Psoas muscle (tissue), 8 donors: ENCODE data around the gene SLC66A2. TPM values are rescaled to one million over a fixed set of nuclear protein-coding genes. Genes with fewer than 3 reads are reported as not detected.

Source experiments
- ATAC-seq, 4 donors: fragments of 200-7000 bp; cut with Tn5 transposase; one replicate each; pipeline ENCODE4 v1.9.1; 2020; ENCODE audit warnings: moderate library complexity in 3 of 4, mild to moderate bottlenecking in 2 of 4
- DNase-seq, 2 donors: peaks; one replicate each; pipeline ENCODE4 v3.0.0-alpha.2; 2020
- H3K27ac ChIP-seq: fragments of 200-600 bp; one replicate; pipeline ENCODE4 v1.8.0; 2022
- H3K27me3 ChIP-seq, 3 donors: fragments of 200-600 bp in 1 of 3; one replicate each; pipeline versions ENCODE4 v1.6.1 to v1.8.0; 2013 to 2022; ENCODE audit warnings: low read length in 2 of 3, mild to moderate bottlenecking in 2 of 3, moderate library complexity in 1 of 3; ENCODE audit not compliant: insufficient read depth in 3 of 3
- H3K36me3 ChIP-seq, 2 donors: fragments of 200-600 bp in 1 of 2; one replicate each; pipeline versions ENCODE4 v1.6.1 to v1.8.0; 2013 to 2022; ENCODE audit warnings: low read depth in 1 of 2, mild to moderate bottlenecking in 1 of 2, moderate library complexity in 1 of 2; ENCODE audit not compliant: insufficient read depth in 1 of 2
- H3K4me1 ChIP-seq: fragments of 200-600 bp; one replicate; pipeline ENCODE4 v1.8.0; 2022
- H3K4me3 ChIP-seq: fragments of 200-600 bp; one replicate; pipeline ENCODE4 v1.8.0; 2022; ENCODE audit warnings: mild to moderate bottlenecking
- H3K9me3 ChIP-seq: fragments of 200-600 bp; one replicate; pipeline ENCODE4 v1.8.0; 2022
- WGBS, 3 donors: extraction: QIAGEN DNeasy Blood & Tissue Kit; methylation state at CpG; one replicate each; pipeline versions ENCODE4 v1.1.6 to v1.1.7; 2013; 5-methylcytosine and 5-hydroxymethylcytosine counted together
- intact Hi-C, 2 donors: fragments of 100-400 bp; cut with DNase I; formaldehyde crosslinking; loops; one replicate each; pipeline versions ENCODE4 v1.11.0 to v1.14.2; 2022
- polyA plus RNA-seq, 3 donors: library from polyadenylated mRNA; stranded (reverse); fragments of 200-250 nt; gene quantifications; one replicate each; pipeline ENCODE4 v1.2.3, GENCODE V29; 2013
- total RNA-seq, 4 donors: library from RNA; stranded (reverse); fragmentation: NEBNext Ultra II Directional in 2 of 4; extraction: Animal tissue kit (Norgen Biotek cat#: 25700) in 2 of 4; gene quantifications; one replicate each; pipeline versions ENCODE4 v1.2.1 to v1.2.4, GENCODE V29; 2021 to 2023
- TF ChIP-seq, protein P1 (sequence below): fragments of 200-600 bp; IDR thresholded peaks from one replicate; pipeline ENCODE4 v1.8.0; 2022; ENCODE audit warnings: antibody characterized with exemption
- donor health status: healthy with polysubstance abuse.
- donor health status: DM: no; HTN: no; CAD: no; lungs with moderate emphysema.
- donor health status: Bipolar disorder and iron deficiency.
- donor health status: healthy.
- donor health status: DM: yes; HTN: yes; CAD: no.
- donor health status: DM: no; HTN: no; CAD: no.
- donor health status: DM: no; HTN: no; CAD: no.
- donor health status: DM: yes; HTN: yes; CAD: no.

Gene SLC66A2
- total and polyA plus RNA-seq, 7 donors = 36.4 to 160 (median 67.7) TPM

DNA sequence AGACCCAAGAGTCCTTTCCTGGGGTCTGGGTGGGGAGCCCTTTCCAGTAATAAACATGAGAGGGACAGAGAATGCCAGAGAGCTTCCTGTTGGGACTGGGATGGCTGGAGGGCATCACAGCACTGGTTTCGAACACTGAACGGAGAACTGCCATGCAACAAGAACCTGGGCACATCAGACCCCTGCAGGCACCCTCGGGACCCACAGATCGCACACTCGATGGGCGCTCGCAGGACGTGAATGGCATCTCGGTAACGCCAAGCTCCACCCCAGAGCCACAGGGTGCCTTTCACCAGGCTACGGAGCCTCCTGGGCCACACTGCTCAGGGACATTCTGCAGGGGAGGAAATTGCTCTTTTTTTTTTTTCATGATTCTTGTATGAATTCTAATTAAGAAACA, 25.1 kb downstream of the SLC66A2 start:
- intact Hi-C loops = loop anchor here in 1 of 2 donors (10.0 kb wide), 1 partner anchor 252 kb away; the partner anchor contains the start of gene CTDP1
- peaks cover 0 to 19% of the 10 kb centered on the region in 2 donors for H3K36me3 ChIP-seq
- DNase-seq = peak in 1 of 2 donors; percentile 43
- no peak overlapping the region for H3K4me3 ChIP-seq
- peaks cover 10% of the 10 kb centered on the region for H3K9me3 ChIP-seq
- no peak for ATAC-seq
- H3K27me3 ChIP-seq = no peaks in the 10 kb centered on the region
- H3K27ac ChIP-seq = no peak overlapping the region
- WGBS, 3 donors = 92 to 94% (median 93%) methylated on average over 11 of the region's 11 CpGs
- H3K4me1 ChIP-seq = peaks cover 30% of the 10 kb centered on the region
- TF ChIP-seq, protein P1, sequence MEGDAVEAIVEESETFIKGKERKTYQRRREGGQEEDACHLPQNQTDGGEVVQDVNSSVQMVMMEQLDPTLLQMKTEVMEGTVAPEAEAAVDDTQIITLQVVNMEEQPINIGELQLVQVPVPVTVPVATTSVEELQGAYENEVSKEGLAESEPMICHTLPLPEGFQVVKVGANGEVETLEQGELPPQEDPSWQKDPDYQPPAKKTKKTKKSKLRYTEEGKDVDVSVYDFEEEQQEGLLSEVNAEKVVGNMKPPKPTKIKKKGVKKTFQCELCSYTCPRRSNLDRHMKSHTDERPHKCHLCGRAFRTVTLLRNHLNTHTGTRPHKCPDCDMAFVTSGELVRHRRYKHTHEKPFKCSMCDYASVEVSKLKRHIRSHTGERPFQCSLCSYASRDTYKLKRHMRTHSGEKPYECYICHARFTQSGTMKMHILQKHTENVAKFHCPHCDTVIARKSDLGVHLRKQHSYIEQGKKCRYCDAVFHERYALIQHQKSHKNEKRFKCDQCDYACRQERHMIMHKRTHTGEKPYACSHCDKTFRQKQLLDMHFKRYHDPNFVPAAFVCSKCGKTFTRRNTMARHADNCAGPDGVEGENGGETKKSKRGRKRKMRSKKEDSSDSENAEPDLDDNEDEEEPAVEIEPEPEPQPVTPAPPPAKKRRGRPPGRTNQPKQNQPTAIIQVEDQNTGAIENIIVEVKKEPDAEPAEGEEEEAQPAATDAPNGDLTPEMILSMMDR = no peak

DNA sequence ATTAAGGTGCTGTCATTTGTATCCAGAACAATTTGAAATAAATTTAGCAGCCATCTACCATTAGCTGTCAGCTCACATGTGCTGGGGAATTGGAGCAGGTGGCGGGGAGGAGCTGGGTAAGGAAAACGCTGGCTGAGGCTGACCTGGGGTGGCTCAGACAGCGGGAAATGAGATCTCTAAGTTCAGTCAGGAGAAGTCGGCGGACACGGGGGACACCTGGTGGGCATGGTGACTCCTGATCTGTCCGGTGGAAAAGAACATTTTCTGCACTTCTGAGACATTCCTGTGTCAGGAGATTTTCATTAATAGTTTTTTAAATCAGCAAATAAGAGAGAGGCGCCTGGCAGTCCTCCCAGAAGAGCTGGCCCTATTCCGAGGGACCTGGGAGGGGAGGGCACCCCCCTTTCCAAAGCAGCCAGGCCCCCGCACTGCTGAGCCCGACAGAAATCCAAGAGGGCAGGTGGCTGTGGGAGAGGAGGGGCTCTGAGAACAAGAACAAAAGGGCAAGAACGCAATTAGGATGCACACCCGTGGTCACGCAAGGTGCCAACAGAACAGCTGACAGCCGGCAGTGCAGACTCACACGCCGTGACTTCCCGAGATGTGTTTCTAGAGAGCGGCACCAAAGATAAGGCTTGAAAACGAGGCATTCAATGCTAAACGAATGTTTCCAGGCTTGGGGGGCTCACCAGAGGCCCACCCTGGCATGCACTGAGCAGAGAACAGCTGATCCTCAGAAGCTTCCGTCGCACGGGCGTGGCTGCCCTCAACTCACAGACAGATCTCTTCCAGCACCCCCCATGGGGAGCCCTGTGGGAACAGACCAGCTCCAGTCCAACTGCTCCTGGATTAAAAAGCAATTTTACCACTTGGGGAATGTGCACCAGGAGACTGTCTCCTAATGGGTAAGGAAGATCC, 26.4 kb downstream of the SLC66A2 start:
- TF ChIP-seq, protein P1 = peak; percentile 30
- peak; percentile 65 to 85 for DNase-seq
- peak overlapping the region; percentile 53 for H3K4me3 ChIP-seq
- H3K9me3 ChIP-seq = peaks cover 6% of the 10 kb centered on the region
- peaks cover 0 to 19% of the 10 kb centered on the region in 2 donors for H3K36me3 ChIP-seq
- H3K4me1 ChIP-seq = peaks cover 30% of the 10 kb centered on the region
- peak overlapping the region; percentile 86 for H3K27ac ChIP-seq
- H3K27me3 ChIP-seq = no peaks in the 10 kb centered on the region
- WGBS, 3 donors = 23 to 37% (median 26%) methylated on average over 25 of the region's 25 CpGs
- intact Hi-C loops = loop anchor here in 1 of 2 donors (10.0 kb wide), 1 partner anchor 250 kb away; the partner anchor contains the start of gene CTDP1
- peak; percentile 88 to 94 (median 90) for ATAC-seq

DNA sequence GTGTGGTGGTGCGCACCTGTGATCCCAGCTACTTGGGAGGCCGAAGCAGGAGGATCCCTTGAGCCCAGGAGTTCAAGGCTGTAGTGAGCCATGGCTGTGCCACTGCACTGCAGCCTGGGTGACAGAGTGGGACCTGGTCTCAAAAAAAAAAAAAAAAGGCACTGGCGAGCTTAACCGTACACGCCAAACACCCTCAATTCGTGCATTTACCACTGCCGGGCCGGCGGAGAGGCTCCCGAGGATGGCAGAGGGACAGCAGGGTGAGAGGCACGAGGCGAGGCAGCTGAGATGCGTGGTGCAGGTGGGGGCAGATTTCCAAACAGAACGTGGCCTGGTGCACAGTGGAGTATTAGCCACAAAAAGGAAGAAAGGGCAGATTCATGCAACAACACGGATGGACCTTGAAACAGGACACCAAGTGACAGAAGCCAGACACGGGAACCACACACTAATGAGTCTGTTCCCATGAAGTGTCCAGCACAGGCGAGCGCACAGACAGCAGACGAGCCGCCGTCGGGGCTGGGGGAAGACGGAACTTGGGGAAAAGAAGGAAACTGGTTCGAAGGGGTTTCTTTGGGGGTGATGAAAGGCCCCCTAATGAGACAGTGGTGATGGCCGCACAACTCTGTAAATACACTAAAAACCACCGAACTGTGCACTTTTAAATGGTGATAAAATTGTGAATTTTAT, 27.4 kb downstream of the SLC66A2 start:
- WGBS, 3 donors = 86 to 90% (median 88%) methylated on average over 24 to 26 of the region's 26 CpGs
- peak overlapping the region; percentile 86 for H3K27ac ChIP-seq

DNA sequence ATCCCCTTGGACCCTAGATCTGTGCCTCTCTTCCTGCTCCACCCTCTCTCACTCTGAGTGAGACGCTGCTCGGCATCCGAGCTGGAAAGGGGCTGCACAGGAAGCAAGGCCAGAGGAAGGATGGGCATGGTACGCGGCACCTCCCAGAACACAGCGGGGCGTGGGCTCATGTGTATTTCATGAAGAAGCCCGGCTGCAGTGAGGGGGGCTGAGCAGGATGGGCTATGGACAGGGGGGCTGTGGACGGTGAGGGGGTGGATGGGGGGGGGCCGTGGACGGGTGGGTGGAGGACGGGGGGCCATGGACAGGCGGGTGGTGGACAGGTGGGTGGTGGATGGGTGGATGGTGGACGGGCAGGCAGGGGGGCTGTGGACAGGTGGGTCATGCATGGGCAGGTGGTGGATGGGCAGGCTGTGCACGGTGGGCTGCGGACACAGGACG, 28.5 kb downstream of the SLC66A2 start:
- intact Hi-C loops = loop anchor here in 1 of 2 donors (10.0 kb wide), 1 partner anchor 248 kb away; the partner anchor contains the start of gene CTDP1
- peaks cover 30% of the 10 kb centered on the region for H3K4me1 ChIP-seq
- 81 to 89% (median 83%) methylated on average over 12 to 17 of the region's 17 CpGs for WGBS, 3 donors

More for the DNA sequence above, 27.4 kb downstream of the SLC66A2 start:
- ATAC-seq (peak in 2 of 4 donors; percentile 22 to 27), DNase-seq (peak in 1 of 2 donors; percentile 29)
- no peaks in the 10 kb centered on the region for H3K27me3 ChIP-seq
- TF ChIP-seq, protein P1 = no peak
- no peaks in the 10 kb centered on the region for H3K9me3 ChIP-seq
- intact Hi-C loops = loop anchor here in 1 of 2 donors (10.0 kb wide), 1 partner anchor 249 kb away; the partner anchor contains the start of gene CTDP1
- peaks cover 30% of the 10 kb centered on the region for H3K4me1 ChIP-seq
- peaks cover 0 to 10% of the 10 kb centered on the region in 2 donors for H3K36me3 ChIP-seq
- H3K4me3 ChIP-seq = no peak overlapping the region

More for the DNA sequence above, 28.5 kb downstream of the SLC66A2 start:
- TF ChIP-seq, protein P1 = no peak
- Histone ChIP-seq H3K36me3 (peaks cover 0 to 20% of the 10 kb centered on the region in 2 donors), H3K4me3 (no peak overlapping the region), H3K27ac (no peak overlapping the region), H3K9me3 (no peaks in the 10 kb centered on the region), H3K27me3 (no peaks in the 10 kb centered on the region)
- peak in 1 of 2 donors; percentile 42 for DNase-seq
- no peak for ATAC-seq
